Keratinocyte (primary cell): ENCODE data around the gene MUC16. TPM values are rescaled to one million over a fixed set of nuclear protein-coding genes. Genes with fewer than 3 reads are reported as not detected.

Experiments
- DNase-seq: peaks from one replicate; pipeline ENCODE4 v3.0.0-alpha.2; 2011; ENCODE audit warnings: low read depth, missing footprints, low spot score
- FAIRE-seq: peaks from 2 replicates; lab custom pipeline; 2011; peaks lifted over from hg19 to GRCh38; lab: Jason Lieb, UNC
- H2AFZ ChIP-seq: 2 replicates; pipeline ENCODE4 v1.6.0; 2012; ENCODE audit warnings: low read length, control low read depth, inconsistent platforms; ENCODE audit not compliant: control insufficient read depth
- H3K27ac ChIP-seq: 2 replicates; pipeline ENCODE4 v1.5.1; 2011; ENCODE audit warnings: low read length; ENCODE audit not compliant: control insufficient read depth, insufficient read depth
- H3K27me3 ChIP-seq: 3 replicates; pipeline ENCODE4 v1.6.0; 2011; ENCODE audit warnings: low read length; ENCODE audit not compliant: control insufficient read depth, insufficient read depth; ENCODE audit errors: extremely low read depth
- H3K36me3 ChIP-seq, 2 experiments: 2 replicates in 1 of 2; 3 replicates in 1 of 2; pipeline ENCODE4 v1.5.1; 2011; ENCODE audit warnings: low read length in 2 of 2, mild to moderate bottlenecking in 1 of 2; ENCODE audit not compliant: control insufficient read depth in 2 of 2, insufficient read depth in 2 of 2; ENCODE audit errors: extremely low read depth in 1 of 2
- H3K4me1 ChIP-seq: 3 replicates; pipeline ENCODE4 v1.5.1; 2011; ENCODE audit warnings: low read length; ENCODE audit not compliant: control insufficient read depth, insufficient read depth; ENCODE audit errors: extremely low read depth
- H3K4me2 ChIP-seq: 3 replicates; pipeline ENCODE4 v1.6.0; 2011; ENCODE audit warnings: low read depth, low read length; ENCODE audit not compliant: control insufficient read depth, insufficient read depth; ENCODE audit errors: extremely low read depth
- H3K4me3 ChIP-seq, 3 experiments: fragments of 200-600 bp in 1 of 3; sonication (generic) in 1 of 3; 2 replicates in 2 of 3; 3 replicates in 1 of 3; pipeline ENCODE4 v1.5.1; 2011 to 2016; ENCODE audit warnings: low read length in 3 of 3, mild to moderate bottlenecking in 3 of 3, control low read depth in 2 of 3, inconsistent platforms in 1 of 3, low read depth in 1 of 3, mixed read lengths in 1 of 3, mixed run types in 1 of 3, moderate library complexity in 1 of 3; ENCODE audit not compliant: control insufficient read depth in 2 of 3, insufficient read depth in 2 of 3; ENCODE audit errors: extremely low read depth in 1 of 3
- H3K79me2 ChIP-seq: 2 replicates; pipeline ENCODE4 v1.6.0; 2012; ENCODE audit warnings: low read length; ENCODE audit not compliant: control insufficient read depth, insufficient read depth
- H3K9ac ChIP-seq: 3 replicates; pipeline ENCODE4 v1.6.0; 2011; ENCODE audit warnings: low read length; ENCODE audit not compliant: control insufficient read depth, insufficient read depth; ENCODE audit errors: extremely low read depth
- H3K9me1 ChIP-seq: 3 replicates; pipeline ENCODE4 v1.6.0; 2011; ENCODE audit warnings: low read length; ENCODE audit not compliant: control insufficient read depth, insufficient read depth; ENCODE audit errors: extremely low read depth
- H3K9me3 ChIP-seq: 2 replicates; pipeline ENCODE4 v1.5.1; 2012; ENCODE audit warnings: low read depth, low read length; ENCODE audit not compliant: control insufficient read depth
- H4K20me1 ChIP-seq: 3 replicates; pipeline ENCODE4 v1.6.0; 2011; ENCODE audit warnings: low read length; ENCODE audit not compliant: control insufficient read depth, insufficient read depth; ENCODE audit errors: extremely low read depth
- EZH2 ChIP-seq: IDR thresholded peaks from one replicate; pipeline ENCODE4 v1.6.1; 2012; ENCODE audit warnings: inconsistent platforms, mild to moderate bottlenecking, low read length, moderate library complexity
- dilution Hi-C: fragments of 300-500 bp; cut with MboI; formaldehyde crosslinking; loops from one replicate; pipeline ENCODE4 v1.7.0; 2020; ENCODE audit warnings: low sequenced_read_pairs; ENCODE audit not compliant: extremely low pct_ligation_motif_present
- polyA minus RNA-seq, 3 experiments: library from RNA; depleted of rRNA, polyadenylated mRNA; stranded (reverse); fragments of >200 nt; gene quantifications; 1 replicate in 1 of 3; 2 replicates in 1 of 3; 3 replicates in 1 of 3; pipeline ENCODE4 v1.2.3, GENCODE V29; 2011
- polyA plus RNA-seq, 5 experiments: library from polyadenylated mRNA; depleted of rRNA in 3 of 5; stranded (reverse) in 3 of 5; stranded (forward) in 1 of 5; unstranded in 1 of 5; fragments of >200 nt; gene quantifications; 1 replicate in 1 of 5; 2 replicates in 3 of 5; 3 replicates in 1 of 5; pipeline versions ENCODE4 v1.2.1 to v1.2.3, GENCODE V29; 2011 to 2012; ENCODE audit warnings: missing spikeins in 2 of 5, low read depth in 1 of 5, low replicate concordance in 1 of 5
- TF ChIP-seq, protein P1 (sequence below), 3 experiments: IDR thresholded peaks in 1 of 3; conservative IDR thresholded peaks in 1 of 3; optimal IDR thresholded peaks in 1 of 3; 2 replicates in 2 of 3; 3 replicates in 1 of 3; pipeline versions ENCODE3 to v1.5.1; 2011; ENCODE audit warnings: low read length in 3 of 3, mild to moderate bottlenecking in 3 of 3, moderate library complexity in 2 of 3, control low read depth in 1 of 3, inconsistent platforms in 1 of 3; ENCODE audit not compliant: insufficient read depth in 2 of 3; ENCODE audit errors: extremely low read depth in 1 of 3

MUC16 gene
- polyA plus RNA-seq, result 0.02 to 0.04 TPM (median 0.03 TPM) in 3 replicates
- 0.06 TPM for polyA plus RNA-seq (2011; ENCODE audit: low read depth)
- polyA plus RNA-seq (2011; cell fraction: cytosol; rRNA removed), result 0.04 and 0.07 TPM in 2 replicates
- polyA plus RNA-seq (2011; cell fraction: nucleus; rRNA removed), result 0.65 and 1.1 TPM in 2 replicates
- 0.03 and 0.25 TPM in 2 replicates for polyA plus RNA-seq (2012; ENCODE audit: low replicate concordance)
- 0.03 to 0.16 TPM (median 0.13 TPM) in 3 replicates for polyA minus RNA-seq
- polyA minus RNA-seq (2011; cell fraction: cytosol; rRNA and poly(A)+ RNA removed), result 0.38 TPM
- polyA minus RNA-seq (2011; cell fraction: nucleus; rRNA and poly(A)+ RNA removed), result 0.70 and 0.74 TPM in 2 replicates

DNA sequence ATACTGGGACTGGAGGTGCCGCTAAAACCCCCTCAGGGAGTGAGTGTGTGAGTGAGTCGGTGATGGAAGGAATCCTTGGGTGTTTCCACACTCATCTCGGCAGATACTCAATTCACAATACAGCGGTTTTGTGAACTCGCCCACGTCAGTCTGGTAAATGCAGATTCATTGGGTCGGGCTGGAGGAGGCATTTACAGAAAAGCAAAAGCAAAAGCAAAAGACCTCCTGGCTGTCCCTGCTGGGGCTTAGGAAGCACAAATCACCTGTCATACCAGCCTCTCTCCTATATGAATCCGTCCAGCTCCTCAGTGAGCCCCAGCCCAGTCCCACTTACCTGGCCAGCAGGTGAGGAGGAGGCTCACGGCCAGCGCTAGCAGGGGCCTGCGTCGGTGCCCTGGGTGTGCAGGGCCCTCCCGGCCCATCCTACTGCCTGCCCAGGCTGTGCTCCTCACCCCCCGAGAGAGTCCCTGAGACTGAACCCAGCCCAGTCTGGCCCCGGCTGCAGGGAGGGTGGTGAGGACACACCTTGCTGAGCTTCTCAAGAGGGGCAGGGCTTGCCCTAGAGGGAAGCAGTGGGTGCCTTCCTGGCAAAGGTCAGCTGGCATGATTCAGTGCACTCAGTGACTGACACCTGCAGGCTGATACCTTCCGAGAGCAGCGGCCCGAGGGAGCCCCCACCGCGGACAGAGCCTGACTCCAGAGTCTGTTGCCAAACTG lies at the start of gene MUC16:
TSS of gene MUC16 (minus strand) at position 475 of the 717 bp plus-strand sequence.
- DNase-seq (no peak), FAIRE-seq (no peak)
- no peaks in the 10 kb centered on the region for H3K9me1 ChIP-seq
- H3K4me2 ChIP-seq, result no peak within 1 kb of the TSS
- no peak within 1 kb of the TSS for H3K4me3 ChIP-seq
- no peaks in the 10 kb centered on the region for H3K9me3 ChIP-seq
- no peak within 1 kb of the TSS for H3K9ac ChIP-seq
- H3K4me1 ChIP-seq, result no peaks in the 10 kb centered on the region
- no peaks in the 10 kb centered on the region for H4K20me1 ChIP-seq
- no peaks in the 10 kb centered on the region for H3K36me3 ChIP-seq
- dilution Hi-C loops, result no loop called here
- H3K27ac ChIP-seq, result no peak within 1 kb of the TSS
- no peak for TF ChIP-seq EZH2
- TF ChIP-seq, protein P1, sequence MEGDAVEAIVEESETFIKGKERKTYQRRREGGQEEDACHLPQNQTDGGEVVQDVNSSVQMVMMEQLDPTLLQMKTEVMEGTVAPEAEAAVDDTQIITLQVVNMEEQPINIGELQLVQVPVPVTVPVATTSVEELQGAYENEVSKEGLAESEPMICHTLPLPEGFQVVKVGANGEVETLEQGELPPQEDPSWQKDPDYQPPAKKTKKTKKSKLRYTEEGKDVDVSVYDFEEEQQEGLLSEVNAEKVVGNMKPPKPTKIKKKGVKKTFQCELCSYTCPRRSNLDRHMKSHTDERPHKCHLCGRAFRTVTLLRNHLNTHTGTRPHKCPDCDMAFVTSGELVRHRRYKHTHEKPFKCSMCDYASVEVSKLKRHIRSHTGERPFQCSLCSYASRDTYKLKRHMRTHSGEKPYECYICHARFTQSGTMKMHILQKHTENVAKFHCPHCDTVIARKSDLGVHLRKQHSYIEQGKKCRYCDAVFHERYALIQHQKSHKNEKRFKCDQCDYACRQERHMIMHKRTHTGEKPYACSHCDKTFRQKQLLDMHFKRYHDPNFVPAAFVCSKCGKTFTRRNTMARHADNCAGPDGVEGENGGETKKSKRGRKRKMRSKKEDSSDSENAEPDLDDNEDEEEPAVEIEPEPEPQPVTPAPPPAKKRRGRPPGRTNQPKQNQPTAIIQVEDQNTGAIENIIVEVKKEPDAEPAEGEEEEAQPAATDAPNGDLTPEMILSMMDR (optimal IDR thresholded peaks at IDR 0.05 in 1 of 3, IDR thresholded peaks at IDR 0.05 in 1 of 3, conservative IDR thresholded peaks at IDR 0.05 in 1 of 3; ENCODE audit: extremely low read depth in 1 of 3, insufficient read depth in 2 of 3, low read length in 3 of 3), result no peak
- H2AFZ ChIP-seq, result no peak within 1 kb of the TSS
- peaks cover 16% of the 10 kb centered on the region for H3K27me3 ChIP-seq
- H3K79me2 ChIP-seq, result no peaks in the 10 kb centered on the region

DNA sequence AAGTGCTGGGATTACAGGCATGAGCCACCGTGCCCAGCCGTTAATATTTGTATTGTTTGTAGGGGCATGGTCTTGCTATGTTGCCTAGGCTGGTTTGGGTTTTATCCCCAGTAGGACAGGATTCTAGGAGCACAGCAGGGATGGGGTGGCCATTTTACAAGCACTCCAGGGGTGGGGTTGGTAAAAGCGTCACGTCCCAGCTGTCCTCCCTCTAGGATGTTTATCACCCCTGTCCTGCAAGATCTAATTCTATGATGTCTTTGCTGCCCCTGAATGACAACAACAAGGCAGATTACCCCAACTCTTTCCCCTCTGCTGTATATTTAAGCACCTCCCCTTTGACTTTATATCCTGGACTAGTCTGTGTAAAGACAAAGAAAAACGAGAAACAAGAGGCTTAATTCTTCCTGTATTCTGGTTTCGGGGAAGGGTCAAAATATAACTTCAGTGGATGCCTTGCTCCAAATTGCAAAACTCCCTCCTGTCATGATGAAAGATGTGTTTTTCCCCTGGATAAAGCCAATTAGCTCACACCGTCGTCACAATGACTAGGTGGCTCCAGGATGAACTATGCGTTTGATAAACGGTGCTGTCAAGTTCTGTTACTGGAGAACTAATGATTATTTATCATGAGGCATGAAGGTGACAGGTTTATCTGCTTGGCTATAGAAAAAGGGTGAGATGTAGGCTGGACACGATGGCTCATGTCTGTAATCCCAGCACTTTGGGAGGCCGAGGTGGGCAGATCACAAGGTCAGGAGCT lies 48.9 kb upstream of the MUC16 start:
- H3K79me2 ChIP-seq, result no peaks in the 10 kb centered on the region
- H2AFZ ChIP-seq, result no peak overlapping the region
- dilution Hi-C loops, result no loop called here

More for the DNA sequence above, 48.9 kb upstream of the MUC16 start:
- no peak for TF ChIP-seq EZH2
- TF ChIP-seq, protein P1 (optimal IDR thresholded peaks at IDR 0.05 in 1 of 3, IDR thresholded peaks at IDR 0.05 in 1 of 3, conservative IDR thresholded peaks at IDR 0.05 in 1 of 3; ENCODE audit: extremely low read depth in 1 of 3, insufficient read depth in 2 of 3, low read length in 3 of 3), result no peak
- Histone ChIP-seq H3K27ac (no peak overlapping the region), H3K9ac (no peak overlapping the region), H3K36me3 (no peaks in the 10 kb centered on the region), H4K20me1 (no peaks in the 10 kb centered on the region), H3K27me3 (no peaks in the 10 kb centered on the region), H3K4me3 (no peak overlapping the region), H3K9me3 (no peaks in the 10 kb centered on the region), H3K4me2 (no peak overlapping the region), H3K4me1 (peaks cover 15% of the 10 kb centered on the region), H3K9me1 (no peaks in the 10 kb centered on the region)
- no peak for DNase-seq
- FAIRE-seq, result no peak
